DMS153 treated with DMSO at 0.1 percent for 48 hours (cell line): ENCODE measurements around the gene RACK1.

Source experiments
- DNase-seq: peaks from one replicate; lab custom pipeline; 2025; ENCODE audit not compliant: unreplicated experiment; lab: John Stamatoyannopoulos, UW

Gene RACK1

DNA sequence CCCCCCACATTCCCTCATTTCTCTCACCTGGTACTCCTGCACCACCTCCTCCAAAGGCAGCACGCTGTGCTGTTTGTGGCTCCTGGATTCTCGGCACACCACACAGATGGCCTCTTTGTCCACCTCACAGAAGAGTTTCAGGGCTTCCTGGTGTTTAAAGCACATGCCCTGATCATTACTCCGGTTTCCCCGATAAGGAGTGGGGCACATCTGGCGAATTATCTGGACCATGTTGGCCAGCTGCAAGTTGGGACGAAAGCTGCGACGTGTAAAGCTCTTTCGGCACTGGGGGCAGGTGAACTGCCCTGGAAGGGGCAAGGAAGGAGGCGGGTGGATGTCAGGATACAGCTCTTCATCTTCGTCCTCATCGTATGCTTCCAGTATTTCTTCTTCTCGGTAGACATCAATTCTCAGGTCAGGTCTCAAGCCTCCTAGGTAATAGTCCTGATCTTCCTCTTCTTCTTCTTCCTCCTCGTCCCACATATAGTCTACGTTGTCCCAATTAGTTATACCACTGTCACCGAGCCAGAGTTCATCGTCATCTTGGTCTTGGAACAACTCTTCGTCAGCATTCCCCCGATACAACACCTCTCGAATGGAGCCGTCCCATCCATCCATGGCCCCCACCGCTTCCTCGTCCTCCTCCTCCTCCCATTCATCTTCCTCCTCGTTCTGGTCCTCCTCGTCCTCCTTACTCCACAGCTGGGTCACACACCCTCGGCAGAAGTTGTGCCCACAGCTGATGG is 16.4 kb upstream of the RACK1 start:
- no peak for DNase-seq

DNA sequence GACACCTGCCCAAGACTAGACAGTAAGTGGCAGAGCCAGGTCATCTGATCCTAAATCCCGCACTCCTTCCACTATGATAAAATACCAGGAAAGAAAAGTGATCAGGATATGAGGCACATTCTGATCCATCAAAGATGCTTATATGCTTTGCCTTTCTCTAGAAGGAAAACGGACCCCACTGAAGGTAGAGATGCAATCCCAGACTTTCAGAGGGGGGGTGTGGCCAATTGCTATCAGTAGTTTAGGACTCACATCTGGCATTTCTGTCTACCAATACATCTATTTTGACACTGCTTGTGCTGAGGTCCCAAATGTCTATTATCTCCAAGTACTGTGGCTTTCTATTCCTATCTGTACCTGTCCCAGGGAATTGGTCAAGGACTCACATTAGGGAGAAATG is 15.6 kb upstream of the RACK1 start:
- DNase-seq: no peak

DNA sequence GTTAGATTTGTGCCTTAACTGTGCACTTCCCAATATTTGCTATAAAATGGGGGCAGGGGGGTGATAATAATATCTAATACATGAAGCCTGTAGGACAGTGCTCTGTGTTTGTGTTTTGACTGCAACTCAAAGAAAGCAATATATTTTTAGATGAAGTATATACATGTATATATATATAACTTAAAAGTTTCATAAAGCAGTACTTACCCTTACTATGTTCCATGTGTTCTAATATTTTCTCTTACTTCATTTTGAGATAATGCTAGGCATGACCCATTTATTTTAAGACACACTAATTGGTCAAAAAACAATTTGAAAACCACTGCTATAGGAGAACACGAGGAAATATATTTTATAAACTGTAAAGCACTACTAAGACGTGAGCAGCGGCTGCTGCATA is 14.9 kb upstream of the RACK1 start:
- no peak for DNase-seq

DNA sequence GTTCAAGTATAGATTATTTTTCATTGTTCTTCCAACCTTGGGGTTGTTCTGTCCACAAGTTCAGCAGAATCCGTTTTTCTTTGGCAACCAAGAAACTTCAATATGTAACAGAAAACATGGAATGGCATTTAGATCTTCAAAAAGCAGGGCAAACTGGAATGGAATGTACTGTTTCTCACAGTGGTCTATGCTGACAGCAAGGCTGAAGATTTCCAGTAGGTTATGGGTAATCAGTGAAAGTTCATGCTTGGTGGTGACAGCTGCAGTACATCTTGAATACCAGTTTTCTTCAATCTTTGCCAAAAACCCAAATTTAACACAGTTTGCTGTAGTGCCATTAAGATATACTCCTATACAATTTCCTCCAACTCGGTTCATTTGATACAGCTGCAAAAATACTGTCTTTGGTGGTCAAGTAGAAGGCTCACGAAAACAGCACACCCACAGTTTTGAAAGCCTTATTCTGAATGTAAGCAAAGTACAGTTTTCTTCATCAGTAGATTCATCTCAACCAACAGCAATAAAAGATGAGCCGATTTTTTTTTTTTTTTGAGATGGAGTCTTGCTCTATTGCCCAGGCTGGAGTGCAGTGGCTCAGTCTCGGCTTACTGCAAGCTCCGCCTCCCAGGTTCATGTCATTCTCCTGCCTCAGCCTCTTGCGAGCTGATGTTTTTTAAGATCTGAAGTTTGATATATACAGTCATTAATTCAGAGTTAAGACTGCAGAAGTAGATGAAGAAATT is 12.3 kb upstream of the RACK1 start:
- DNase-seq: no peak

DNA sequence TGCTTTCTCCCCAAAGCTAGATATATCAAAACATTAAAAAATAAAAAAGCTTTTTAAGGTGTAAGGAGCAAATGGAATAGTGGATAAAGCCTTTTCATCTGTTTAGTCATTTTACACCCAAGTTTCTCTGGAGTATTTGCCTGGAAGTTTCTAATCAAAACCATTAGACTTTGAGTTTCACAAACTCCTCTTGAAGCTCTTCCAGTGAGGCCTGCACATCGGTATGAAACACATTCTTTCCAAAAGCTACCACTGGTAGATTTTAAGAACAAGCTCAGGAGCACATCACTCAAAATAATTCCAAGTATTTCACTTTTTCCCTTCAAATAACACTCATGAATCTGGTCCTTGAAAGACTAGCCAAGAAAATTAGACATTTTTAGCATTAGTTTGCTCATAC is 11.6 kb upstream of the RACK1 start:
- no peak for DNase-seq

DNA sequence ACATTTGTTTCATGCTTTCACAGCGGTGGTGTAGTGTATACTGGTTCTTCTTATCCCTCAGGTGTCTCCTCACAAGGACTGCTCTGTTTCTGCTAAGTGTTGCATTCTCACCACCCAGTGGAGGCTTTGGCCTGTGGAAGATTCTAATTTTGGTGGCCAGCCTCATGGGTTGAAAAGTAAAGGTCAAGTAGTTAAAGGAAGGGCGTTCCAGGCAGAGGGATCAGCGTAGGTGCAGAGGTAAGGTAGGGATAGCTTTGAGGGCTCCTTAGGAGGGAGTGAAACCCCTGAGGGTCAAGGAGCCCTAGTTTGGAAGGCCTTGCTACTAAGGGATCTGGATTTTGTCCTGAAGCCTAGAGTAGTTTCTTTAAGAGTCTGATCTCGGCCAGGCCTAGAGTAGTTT is 4.6 kb upstream of the RACK1 start:
- DNase-seq: no peak

DNA sequence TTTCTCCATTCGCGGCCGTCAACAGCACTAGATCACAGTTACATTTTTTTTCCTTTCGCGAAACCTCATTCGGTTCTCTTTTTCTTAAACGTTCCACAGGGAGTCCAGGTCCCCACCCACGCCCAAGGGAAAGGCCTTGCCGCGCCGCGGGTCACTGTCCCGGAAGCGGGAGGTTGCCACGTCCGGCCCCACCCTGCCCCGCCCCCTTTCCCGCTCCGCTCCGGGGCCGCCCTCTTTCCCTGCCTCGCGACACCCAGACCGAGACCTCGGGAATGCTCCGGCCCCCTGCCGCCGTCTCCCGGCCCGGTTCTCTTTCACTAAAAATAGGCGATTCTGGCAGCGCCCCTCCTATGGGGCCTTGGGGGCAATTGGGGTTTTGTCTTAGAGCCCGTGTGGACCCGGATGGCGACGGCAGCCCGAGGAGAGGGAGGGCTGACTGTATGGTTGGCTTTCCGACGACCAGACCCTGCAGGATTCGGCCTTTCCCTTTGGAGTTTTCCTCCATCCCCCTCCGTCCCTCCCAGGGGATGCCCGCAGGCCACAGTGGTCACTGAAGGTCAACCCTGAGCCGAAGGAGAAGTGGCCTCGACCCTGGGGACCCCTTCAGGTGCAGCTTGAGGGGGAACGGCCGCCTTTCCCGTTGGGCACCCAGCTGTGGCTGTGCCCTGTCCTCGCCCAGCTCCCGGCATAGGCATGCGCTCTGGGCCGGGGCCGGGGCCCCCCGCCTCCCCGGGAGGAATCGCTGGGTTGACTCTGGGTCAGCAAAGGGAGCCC is 2.8 kb upstream of the RACK1 start:
- no peak for DNase-seq

DNA sequence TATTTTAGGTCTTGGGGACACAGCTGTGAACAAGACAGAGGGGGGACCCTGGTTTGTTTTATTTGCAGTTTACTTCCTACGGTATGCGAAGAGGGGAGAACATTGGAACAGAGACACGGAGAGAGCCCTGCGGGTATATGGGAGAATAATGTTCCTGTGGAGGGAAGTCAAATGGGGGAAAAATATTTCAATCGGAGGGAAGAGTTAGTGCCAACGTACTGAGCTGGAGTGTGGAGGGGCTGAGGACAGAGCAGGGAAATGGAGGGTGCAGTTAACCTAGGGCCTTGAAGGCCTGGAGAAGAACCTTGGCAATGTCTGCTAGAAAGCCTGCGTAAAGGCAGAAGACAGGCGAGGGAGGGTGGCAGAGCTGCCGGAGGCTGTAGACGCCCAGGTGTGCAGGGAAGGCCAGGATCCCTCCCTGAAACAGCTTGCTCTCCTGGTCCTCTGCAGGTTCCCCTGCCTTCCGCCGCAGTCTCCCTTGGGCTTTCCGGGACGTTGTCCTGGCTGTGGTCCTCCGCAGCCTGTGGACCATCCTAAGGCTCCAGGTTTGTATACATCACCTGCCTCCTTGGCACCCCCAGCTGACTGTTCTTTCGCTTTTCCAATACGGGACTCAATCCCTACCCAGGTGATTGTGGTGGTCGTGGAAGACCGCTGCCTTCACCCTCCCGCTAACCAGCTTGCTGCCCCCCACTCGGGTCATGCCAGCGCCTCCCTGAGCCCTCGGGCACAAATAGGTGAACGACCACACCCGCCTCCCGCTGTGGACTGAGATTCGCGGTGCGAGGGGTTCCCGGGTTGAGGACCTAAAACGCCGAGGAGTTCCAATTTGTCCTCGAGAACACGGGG is 1.9 kb upstream of the RACK1 start:
- no peak for DNase-seq

DNA sequence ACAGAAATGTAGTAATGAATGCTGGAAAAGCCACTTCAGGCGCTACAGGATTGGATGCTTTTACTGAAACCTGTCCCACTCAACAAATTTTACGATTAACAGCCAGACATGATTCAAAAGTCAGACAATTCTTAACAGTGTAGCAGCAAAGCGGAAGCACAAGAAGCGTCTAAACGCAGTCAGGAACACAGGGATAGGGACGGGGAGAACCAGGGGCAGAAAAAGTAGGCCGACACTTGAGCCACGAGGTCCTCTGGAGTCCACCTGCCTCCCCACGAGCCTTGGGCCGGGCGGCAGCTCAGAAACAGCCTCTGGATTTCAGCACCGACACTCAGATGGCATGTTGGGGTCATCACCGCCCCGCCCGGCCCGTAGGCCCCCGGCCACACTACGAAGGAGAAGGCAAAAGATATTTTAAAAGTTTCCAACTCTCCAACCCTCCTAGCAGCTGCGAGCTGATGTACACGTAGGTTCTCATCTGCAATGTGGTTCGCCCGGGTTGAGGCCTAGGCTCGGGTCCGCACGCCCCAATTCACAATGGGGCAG is 615 bp downstream of the RACK1 start:
- DNase-seq: no peak

DNA sequence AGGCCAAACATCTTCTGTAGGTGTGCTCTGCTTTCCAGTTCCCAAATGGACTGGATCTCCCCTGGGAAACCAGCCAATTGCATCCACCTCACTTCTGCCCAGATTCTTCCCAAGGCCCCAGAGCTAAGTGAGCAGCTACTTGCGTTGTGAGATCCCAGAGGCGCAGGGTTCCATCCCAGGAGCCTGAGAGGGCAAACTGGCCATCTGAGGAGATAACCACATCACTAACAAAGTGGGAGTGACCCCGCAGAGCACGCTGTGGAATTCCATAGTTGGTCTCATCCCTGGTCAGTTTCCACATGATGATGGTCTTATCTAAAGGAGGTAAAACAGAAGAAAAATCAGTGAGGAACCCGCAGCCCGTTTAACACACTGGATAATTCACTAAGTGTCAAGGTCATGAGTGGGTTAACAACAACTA is 1.7 kb downstream of the RACK1 start:
- no peak for DNase-seq

DNA sequence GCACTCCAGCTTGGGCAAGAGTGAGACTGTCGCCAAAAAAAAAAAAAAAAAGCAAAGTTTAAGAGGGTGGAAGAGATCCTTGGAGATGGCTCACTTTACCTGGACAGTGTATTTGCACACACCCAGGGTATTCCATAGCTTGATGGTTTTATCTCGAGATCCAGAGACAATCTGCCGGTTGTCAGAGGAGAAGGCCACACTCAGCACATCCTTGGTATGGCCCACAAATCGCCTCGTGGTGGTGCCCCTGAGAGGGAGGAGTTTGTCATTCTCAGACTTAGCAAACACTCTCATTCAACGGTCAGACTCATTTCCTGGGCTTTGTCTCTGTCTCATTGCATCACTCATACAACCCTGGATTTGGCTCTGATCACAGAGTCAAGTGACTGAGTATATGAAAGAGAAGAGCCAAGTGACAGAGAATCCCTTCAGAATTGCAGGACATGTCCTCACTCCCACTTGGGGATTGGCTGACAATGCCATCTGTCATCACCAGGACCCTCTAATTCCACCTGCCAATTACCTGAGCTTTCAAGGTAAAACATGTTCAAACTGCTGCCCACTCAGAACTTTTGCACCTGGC is 2.2 kb downstream of the RACK1 start:
- DNase-seq: no peak

DNA sequence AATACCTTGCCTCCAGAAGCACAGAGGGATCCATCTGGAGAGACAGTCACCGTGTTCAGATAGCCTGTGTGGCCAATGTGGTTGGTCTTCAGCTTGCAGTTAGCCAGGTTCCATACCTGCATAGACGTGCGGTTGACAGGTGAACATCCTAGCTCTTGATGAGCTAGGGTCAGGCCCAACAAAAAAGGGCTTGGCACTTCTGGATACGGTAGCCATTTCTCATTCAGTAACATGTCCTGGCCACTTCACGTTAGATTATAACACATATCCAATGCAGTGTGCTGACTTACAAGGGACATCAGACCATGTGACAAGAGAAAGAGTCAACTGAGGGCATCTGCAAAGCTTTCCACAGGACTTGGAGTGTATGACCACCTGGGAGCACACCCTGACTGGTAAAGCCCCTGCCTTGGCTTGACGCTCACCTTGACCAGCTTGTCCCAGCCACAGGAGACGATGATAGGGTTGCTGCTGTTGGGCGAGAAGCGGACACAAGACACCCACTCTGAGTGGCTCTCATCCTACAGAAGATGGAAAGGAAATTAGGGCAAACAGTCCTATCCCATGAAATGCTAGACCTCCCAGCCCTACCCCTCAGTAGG is 4.5 kb downstream of the RACK1 start:
- DNase-seq: no peak

DNA sequence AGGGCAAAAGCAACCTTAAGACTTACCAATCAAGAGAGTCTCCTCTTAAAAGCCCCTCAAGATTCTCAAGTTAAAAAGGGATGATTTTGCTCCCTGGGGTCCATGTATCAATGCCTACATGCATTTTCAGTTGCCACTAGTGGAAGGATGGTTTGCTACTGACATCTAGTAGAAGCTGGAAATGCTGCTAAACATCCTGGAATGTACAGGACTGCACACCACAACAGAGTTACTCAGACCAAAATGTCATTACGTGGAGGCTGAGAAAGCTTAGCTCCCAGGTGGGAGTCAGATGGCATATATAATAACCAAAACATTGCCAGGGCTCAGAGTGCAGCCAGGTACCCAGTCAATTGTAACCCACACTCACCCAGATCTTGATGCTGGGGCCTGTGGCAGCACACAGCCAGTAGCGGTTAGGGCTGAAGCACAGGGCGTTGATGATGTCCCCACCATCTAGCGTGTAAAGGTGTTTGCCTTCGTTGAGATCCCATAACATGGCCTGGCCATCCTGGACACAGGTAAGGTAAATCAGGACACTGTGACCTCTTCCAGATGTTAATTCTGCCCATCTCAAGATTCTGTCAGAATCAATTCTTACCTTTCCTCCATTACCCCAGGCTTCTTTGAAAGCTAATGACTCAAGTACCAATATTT is 5.8 kb downstream of the RACK1 start:
- DNase-seq: no peak

DNA sequence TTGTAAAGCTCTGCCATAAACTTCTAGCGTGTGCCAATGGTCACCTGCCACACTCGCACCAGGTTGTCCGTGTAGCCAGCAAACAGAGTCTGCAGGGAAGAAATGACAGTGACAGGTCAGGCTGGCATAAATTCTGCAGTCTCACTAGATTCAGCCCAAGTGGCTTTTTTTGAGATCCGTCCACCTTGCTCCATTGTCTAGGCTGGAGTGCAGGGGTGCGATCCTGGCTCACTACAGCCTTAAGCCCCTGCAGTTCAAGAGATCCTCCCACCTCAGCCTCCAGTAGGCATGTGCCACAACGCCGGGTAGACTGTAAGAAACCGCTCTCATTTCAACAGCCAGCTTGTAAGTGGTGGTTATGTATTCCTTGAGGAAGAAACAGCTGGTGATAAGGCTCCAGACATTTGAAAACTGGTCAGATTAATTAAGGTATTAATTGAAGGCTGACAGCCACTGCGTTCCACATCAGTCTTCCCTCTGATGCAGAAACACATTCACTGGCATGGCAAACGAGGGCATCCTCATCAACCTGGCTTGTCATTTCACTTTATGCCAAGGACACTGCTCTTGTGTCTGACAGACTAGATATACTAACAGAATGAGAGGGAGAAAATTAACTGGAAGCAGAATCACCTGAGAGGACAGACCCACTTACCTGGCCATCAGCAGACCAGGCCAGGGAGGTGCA is 6.6 kb downstream of the RACK1 start:
- DNase-seq: no peak

DNA sequence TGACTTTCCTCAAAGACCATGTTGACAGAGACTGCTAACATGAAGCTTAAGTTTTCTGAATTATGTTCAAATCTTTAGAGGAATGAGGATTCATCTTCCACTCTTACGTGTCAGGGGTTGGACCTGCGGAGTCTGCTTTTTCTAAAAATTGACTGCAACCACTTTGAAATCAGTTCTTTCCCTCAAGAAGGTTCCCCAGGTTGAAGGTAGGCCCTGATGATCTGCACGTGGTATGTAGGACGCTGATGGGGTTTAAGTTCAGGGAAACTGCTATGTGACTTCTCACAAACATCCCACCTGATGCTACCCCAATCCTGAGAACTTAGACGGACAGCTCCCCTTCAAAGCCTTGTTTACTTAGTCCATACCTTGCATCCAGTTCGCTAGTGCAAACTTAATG is 7.2 kb downstream of the RACK1 start:
- no peak for DNase-seq

DNA sequence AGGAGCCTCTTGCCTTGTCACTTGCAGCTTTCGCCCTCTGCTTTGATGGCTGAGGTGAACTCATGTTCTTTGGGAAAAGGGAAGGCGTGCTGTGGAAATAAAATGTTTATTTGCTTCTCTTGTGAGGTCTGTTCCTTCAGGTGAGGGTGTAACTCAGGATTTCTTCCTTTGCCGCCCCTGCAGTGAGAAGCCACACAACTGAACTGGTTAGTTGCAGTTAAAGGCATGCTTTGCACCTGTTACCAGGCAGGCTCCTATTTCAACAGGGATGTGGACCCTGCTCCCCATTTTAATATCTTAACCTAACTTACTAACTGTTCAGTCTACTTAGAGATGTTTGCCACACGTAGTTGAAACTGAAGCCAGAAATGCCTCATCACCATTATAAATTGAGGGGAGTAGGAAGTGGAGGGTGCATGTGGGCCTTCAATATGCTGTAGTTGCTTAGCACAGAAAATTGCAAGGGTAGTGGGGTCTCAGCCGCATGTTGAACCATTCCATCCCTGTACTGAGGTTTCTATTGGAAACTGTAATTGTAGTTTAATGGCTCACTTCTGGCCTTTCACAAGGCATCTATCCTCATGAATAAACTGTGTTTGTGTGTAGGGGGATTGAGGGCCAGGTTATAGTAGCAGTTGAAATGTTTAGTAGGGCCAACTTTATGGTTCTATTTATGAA is 7.9 kb downstream of the RACK1 start:
- DNase-seq: no peak

DNA sequence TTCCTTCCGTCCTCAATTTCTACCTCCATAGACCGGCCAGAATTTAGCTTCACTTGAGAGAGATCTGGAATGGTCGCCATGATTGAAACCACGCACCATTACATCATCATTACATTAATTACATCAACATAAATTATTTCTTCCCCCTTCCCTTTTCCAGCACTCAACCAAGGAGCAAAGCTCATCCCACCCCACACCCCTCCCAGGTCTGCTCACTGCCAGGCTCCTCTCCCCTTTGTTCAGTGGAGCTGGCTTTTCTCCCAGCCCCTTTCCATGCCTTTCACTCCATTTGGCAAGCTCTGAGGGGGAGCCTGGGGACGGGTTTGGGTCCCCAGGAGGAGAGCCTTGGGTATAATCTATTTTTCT is 8.4 kb downstream of the RACK1 start:
- no peak for DNase-seq
